Measurements from ENCODE around the gene ITSN2.

ITSN2 gene

DNA sequence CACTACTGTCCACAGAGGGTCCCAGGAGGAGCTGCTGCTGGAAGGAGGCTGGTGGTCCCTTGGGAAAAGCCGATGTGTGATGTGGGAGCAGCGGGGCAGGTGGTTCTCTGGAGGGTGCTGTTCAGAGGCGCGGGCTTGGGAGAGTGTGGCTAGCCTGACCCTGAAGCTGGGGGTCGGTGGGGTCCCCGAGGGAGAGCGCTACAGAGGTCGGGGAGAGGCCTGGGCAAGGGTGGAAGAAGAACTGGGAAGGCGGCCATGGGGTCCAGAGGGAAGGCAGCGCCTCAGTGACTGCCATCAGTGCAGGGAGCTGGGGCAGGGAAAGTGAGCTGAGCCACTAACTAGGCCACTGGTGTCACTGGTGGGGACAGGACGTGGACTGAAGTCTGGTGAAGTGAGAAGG lies 153.0 kb downstream of the ITSN2 start:
- no peak for DNase-seq (ENCODE audit: low read depth)
- TF ChIP-seq MAX (IDR thresholded peaks at IDR 0.05; ENCODE audit: low read depth, low read length) = no peak
- no peak for TF ChIP-seq MYC (IDR thresholded peaks at IDR 0.05; ENCODE audit: low read depth, low read length)
- no peak for TF ChIP-seq POLR2A (IDR thresholded peaks at IDR 0.05; ENCODE audit: extremely low read depth, insufficient read length)
- TF ChIP-seq CTCF (IDR thresholded peaks at IDR 0.05; ENCODE audit: low read depth, low read length) = no peak
- no peak overlapping the region for H3K4me3 ChIP-seq (ENCODE audit: low read depth, low read length)

GRCh38 chr2:24206714-24207113 lies 153.6 kb downstream of the ITSN2 start:
- DNase-seq (ENCODE audit: low read depth) = no peak
- no peak for TF ChIP-seq MAX (IDR thresholded peaks at IDR 0.05; ENCODE audit: low read depth, low read length)
- no peak overlapping the region for H3K4me3 ChIP-seq (ENCODE audit: low read depth, low read length)

DNA sequence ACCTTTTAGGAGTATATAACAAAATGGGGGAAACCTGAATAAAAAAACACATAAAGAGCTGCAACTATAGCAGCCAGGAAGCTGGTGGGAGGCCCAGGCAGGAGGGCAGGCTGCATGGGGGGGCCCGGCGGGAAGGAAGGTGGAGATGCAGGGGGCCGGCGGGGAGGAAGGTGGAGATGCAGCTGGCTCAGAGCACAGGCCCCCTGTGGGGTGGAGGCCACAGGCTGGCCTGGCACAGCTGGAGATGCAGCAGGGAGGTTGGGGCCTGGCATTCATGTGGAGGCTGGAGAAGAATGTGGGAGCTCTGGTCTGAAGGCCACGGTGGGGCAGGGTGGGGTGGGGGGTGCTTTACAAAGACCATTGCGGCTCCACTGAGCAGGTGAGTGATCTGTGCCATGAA lies 154.1 kb downstream of the ITSN2 start:
- TF ChIP-seq CTCF (IDR thresholded peaks at IDR 0.05; ENCODE audit: low read depth, low read length) = no peak
- TF ChIP-seq MYC (IDR thresholded peaks at IDR 0.05; ENCODE audit: low read depth, low read length) = no peak
- no peak for TF ChIP-seq POLR2A (IDR thresholded peaks at IDR 0.05; ENCODE audit: extremely low read depth, insufficient read length)
- TF ChIP-seq MAX (IDR thresholded peaks at IDR 0.05; ENCODE audit: low read depth, low read length) = no peak
- H3K4me3 ChIP-seq (ENCODE audit: low read depth, low read length) = no peak overlapping the region
- no peak for DNase-seq (ENCODE audit: low read depth)

DNA sequence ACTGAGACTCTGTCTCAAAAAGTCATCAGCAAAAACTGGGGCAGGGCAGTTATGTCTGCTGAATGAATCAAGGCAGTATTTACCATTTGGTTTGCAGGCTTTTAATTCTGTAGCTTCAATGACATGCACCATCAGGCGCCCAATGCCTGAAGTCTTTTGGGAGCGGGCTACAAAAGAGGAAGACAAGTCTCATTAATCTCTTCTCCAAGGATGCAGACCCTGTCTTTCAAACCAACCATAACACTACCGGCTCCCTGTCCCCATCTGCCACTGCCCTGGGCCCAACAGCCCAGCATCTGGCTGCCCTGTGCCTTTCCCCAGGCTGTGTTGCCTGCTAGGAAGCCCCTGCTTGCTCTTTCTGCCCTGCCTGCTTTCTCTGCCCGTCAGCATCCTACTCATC lies 155.2 kb downstream of the ITSN2 start:
- no peak for TF ChIP-seq MAX (IDR thresholded peaks at IDR 0.05; ENCODE audit: low read depth, low read length)
- DNase-seq (ENCODE audit: low read depth) = no peak

GRCh38 chr2:24204505-24204904 lies 155.8 kb downstream of the ITSN2 start:
- no peak for DNase-seq (ENCODE audit: low read depth)
- H3K4me3 ChIP-seq (ENCODE audit: low read depth, low read length) = no peak overlapping the region
- TF ChIP-seq CTCF (IDR thresholded peaks at IDR 0.05; ENCODE audit: low read depth, low read length) (no peak), MAX (IDR thresholded peaks at IDR 0.05; ENCODE audit: low read depth, low read length) (no peak), POLR2A (IDR thresholded peaks at IDR 0.05; ENCODE audit: extremely low read depth, insufficient read length) (no peak), MYC (IDR thresholded peaks at IDR 0.05; ENCODE audit: low read depth, low read length) (no peak)

More for the DNA sequence above, 155.2 kb downstream of the ITSN2 start:
- no peak overlapping the region for H3K4me3 ChIP-seq (ENCODE audit: low read depth, low read length)

DNA sequence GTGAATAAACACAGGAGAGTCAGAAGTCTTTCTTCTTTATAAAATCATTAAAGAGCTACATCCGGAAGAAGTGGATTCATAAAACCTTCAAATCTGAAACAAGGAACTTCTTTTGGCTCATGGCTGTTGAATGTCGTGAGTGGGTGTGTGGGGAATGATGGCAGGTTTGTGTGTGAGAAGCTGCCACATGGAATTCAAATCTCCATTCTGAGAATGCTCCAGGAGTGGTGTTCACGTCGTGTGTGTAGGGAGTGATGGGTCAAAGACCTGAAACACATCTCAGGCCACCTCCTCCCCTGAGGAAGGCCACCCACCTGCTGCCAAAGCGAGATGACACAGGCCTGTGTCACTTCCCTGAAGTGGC lies 156.6 kb downstream of the ITSN2 start:
- TF ChIP-seq CTCF (IDR thresholded peaks at IDR 0.05; ENCODE audit: low read depth, low read length) (no peak), MAX (IDR thresholded peaks at IDR 0.05; ENCODE audit: low read depth, low read length) (no peak), MYC (IDR thresholded peaks at IDR 0.05; ENCODE audit: low read depth, low read length) (no peak), POLR2A (IDR thresholded peaks at IDR 0.05; ENCODE audit: extremely low read depth, insufficient read length) (no peak)
- H3K4me3 ChIP-seq (ENCODE audit: low read depth, low read length) = no peak overlapping the region
- DNase-seq (ENCODE audit: low read depth) = no peak

Measured in NB4 (cell line).